Measurements from ENCODE around the gene CD151.
A peak's percentile ranks its signal among the peaks of the same experiment; 100 is the strongest.

CD151 gene

DNA sequence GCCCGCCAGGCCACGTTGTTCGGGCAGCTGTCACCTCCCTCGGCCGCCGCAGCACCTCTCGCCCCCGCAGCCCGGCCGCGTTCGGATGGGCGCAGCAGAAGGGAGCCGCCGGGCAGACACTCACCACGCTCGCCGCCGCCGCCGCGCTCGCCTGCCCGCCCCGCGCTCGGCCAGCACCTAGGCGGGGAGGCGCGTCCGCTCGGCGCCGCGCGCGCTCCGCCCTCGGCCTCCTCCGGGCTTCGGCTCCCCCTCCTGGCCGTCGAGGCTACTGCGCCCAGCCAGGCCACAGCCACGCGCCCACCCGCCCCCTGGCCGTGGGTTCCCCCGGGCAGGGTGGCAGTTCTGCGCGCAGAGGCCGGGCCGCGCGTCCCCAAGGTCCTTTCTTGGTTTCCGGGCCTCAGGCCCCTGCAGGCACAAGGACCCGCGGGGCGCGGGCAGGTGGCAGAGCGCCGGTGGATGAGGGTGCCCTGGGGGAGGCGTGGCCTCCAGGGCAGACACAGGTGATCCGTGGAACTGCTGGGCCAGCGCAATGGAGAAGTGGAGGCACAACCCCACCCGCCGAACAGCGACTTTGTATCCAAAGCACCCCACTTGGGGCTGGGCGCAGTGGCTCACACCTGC is 34.5 kb upstream of the CD151 start, which contains the start of gene SLC25A22:
TSS of gene SLC25A22 (minus strand) at position 189 of the 621 bp plus-strand sequence. CDS start 3,275 bp downstream, outside the sequence.
- peak within 1 kb of the TSS; percentile 79 for H3K4me3 ChIP-seq (replicated peaks; ENCODE audit: low read depth, low read length)
- no peak for DNase-seq (ENCODE audit: extremely low read depth, low read depth)
- TF ChIP-seq, protein P1, sequence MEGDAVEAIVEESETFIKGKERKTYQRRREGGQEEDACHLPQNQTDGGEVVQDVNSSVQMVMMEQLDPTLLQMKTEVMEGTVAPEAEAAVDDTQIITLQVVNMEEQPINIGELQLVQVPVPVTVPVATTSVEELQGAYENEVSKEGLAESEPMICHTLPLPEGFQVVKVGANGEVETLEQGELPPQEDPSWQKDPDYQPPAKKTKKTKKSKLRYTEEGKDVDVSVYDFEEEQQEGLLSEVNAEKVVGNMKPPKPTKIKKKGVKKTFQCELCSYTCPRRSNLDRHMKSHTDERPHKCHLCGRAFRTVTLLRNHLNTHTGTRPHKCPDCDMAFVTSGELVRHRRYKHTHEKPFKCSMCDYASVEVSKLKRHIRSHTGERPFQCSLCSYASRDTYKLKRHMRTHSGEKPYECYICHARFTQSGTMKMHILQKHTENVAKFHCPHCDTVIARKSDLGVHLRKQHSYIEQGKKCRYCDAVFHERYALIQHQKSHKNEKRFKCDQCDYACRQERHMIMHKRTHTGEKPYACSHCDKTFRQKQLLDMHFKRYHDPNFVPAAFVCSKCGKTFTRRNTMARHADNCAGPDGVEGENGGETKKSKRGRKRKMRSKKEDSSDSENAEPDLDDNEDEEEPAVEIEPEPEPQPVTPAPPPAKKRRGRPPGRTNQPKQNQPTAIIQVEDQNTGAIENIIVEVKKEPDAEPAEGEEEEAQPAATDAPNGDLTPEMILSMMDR (IDR thresholded peaks at IDR 0.05; ENCODE audit: low read depth, low read length, missing control alignments), result peak; percentile 51

DNA sequence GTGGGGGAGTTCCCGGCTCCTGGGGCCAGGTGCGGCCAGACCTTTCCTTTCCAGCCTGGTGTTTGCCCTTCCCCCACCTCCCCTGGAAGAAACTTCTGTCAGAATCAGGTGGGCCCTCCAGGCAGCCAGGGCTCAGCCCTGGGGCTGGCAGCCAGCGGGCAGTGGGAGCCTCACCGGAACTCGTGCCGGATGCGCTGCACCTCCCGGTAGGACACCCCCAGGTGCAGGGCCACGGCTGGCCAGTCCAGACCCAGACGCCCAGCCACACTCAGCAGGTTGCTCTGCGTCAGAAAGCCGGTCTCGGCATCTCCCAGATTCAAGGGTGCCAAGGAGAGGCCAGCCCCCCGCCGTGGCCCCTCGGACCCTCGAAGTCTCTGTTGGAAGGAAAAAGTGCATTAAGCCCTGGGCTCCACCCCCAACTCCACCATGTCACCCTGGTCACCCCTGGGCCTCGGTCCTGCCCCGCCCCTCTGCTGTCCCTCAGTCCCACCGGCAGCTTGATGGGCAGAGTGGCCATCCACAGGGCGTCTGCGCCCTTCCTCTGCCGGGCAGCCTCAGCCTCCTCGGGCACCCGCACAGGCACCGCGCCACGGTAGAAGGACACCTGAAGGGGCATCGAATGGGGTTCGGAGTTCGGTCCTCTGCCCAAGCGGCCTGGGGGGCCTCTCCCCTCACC is 33.0 kb upstream of the CD151 start:
- TF ChIP-seq, protein P1 (IDR thresholded peaks at IDR 0.05; ENCODE audit: low read depth, low read length, missing control alignments), result no peak
- no peak for DNase-seq (ENCODE audit: extremely low read depth, low read depth)
- no peak overlapping the region for H3K4me3 ChIP-seq (replicated peaks; ENCODE audit: low read depth, low read length)

DNA sequence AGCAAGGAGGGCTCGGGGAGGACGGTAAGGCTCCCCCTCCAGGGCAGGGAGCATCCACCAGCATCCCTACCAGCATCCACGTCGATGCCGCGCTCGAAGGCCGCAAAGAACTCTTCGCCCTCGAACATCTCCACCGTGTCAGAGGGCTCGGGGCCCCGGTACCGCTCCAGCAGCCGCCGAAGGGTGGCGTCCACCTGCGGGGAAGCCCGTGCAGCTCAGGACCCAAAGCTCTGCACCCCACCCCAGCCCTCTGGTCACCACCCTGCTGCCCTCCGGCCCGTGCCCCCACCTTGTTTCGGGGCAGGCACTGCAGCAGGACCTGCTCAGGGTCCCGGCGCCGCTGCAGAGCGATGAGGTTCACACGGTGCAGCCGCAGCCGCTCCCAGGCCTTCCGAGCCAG is 32.3 kb upstream of the CD151 start:
- no peak overlapping the region for H3K4me3 ChIP-seq (replicated peaks; ENCODE audit: low read depth, low read length)

DNA sequence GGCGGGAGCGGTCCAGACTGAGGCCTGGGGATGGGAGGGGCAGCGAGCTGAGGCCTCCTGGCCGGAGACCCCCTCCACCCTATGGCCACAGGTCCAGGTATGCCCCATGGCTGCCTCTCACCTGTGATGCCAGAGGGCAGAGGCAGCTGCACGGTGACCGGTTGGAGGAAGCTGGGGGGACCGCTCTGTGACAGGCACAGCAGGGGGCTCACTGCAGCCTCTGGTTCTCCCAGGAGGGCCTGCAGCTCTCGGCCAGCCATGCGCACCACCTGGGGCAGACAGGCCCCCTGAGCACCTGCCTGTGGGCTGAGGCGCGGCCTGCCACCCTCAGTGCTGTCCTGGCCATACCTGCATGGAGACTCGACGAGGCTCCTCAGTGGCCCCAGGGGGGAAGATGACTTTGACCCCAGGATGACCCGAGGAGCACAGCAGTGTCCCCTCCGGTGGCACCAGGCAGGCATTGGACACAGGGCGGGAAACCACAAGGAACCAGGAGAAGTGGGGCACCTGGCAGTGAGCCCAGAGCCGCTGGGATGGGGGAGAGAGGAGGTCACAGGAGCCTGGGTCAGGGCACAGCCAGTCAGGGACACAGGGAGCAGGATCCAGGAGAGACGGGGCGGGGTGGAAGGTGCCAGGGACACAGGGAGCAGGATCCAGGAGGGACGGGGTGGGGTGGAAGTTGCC is 31.5 kb upstream of the CD151 start:
- H3K4me3 ChIP-seq (replicated peaks; ENCODE audit: low read depth, low read length), result no peak overlapping the region
- no peak for DNase-seq (ENCODE audit: extremely low read depth, low read depth)
- TF ChIP-seq, protein P1 (IDR thresholded peaks at IDR 0.05; ENCODE audit: low read depth, low read length, missing control alignments), result no peak

More for the DNA sequence above, 32.3 kb upstream of the CD151 start:
- no peak for DNase-seq (ENCODE audit: extremely low read depth, low read depth)
- TF ChIP-seq, protein P1 (IDR thresholded peaks at IDR 0.05; ENCODE audit: low read depth, low read length, missing control alignments), result no peak

DNA sequence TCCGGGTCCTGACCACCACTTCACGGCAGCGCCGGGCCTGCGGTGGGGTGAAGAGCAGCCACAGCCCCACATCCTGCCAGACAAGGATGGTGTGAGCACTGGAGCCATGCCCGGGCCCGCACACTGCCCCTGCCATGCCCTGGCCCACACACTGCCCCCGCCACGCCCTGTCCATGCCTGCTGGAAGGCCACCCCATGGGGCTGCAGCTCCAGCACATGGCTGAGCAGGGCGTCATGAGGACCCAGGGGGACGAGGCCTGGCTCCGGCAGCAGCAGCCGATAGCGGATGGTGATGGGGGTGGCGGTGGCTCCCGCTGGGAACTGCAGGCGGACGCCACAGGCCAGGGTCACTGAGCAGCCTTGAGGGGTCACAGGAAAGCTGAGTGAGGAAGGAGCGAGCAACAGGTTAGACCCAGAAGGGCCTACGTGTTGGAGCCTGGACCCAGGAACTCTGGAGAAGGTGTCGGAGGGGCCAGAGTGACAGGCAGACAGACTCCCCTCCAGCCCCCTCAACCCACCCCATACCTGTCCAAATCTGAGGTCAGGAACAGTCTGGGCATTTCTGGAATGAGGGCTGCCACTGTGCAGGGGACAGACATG is 30.6 kb upstream of the CD151 start:
- no peak for DNase-seq (ENCODE audit: extremely low read depth, low read depth)

More for the DNA sequence above, 30.6 kb upstream of the CD151 start:
- no peak overlapping the region for H3K4me3 ChIP-seq (replicated peaks; ENCODE audit: low read depth, low read length)
- TF ChIP-seq, protein P1 (IDR thresholded peaks at IDR 0.05; ENCODE audit: low read depth, low read length, missing control alignments), result no peak
